Central memory CD8-positive, alpha-beta T cell (primary cell): Measurements from ENCODE around the gene ZNF225.
A peak's percentile ranks its signal among the peaks of the same experiment; 100 is the strongest.
"Not testable (repeated sequence)": the region's sequence is repeated elsewhere in the genome, so short reads cannot be mapped to it uniquely, and the experiment has no call there.

Source experiments
- ATAC-seq: fragments of 150-1000 bp; cut with Tn5 transposase; replicated peaks from 2 replicates; pipeline ENCODE4 v1.10.0; 2022; ENCODE audit warnings: mild to moderate bottlenecking, moderate FRiP score, moderate number of reproducible peaks; ENCODE audit not compliant: poor library complexity, severe bottlenecking; ENCODE audit errors: extremely low read depth
- DNase-seq, 2 donors: peaks; one replicate each; pipeline ENCODE4 v3.0.0; 2021; ENCODE audit warnings: low spot score in 2 of 2
- H3K27ac Mint-ChIP-seq: one replicate; pipeline ENCODE4 v1.8.0; 2022; ENCODE audit warnings: low read depth, mild to moderate bottlenecking, moderate library complexity, mixed read lengths
- H3K27me3 Mint-ChIP-seq: one replicate; pipeline ENCODE4 v1.8.0; 2022; ENCODE audit warnings: mixed read lengths
- H3K36me3 Mint-ChIP-seq: one replicate; pipeline ENCODE4 v1.8.0; 2022; ENCODE audit warnings: mild to moderate bottlenecking, moderate library complexity, mixed read lengths; ENCODE audit not compliant: insufficient read depth
- H3K4me1 Mint-ChIP-seq: one replicate; pipeline ENCODE4 v1.8.0; 2022; ENCODE audit warnings: mixed read lengths
- H3K4me3 Mint-ChIP-seq: one replicate; pipeline ENCODE4 v1.8.0; 2022; ENCODE audit warnings: mild to moderate bottlenecking, moderate library complexity, mixed read lengths
- H3K9me3 Mint-ChIP-seq: one replicate; pipeline ENCODE4 v1.8.0; 2022; ENCODE audit warnings: mixed read lengths

Gene ZNF225

DNA sequence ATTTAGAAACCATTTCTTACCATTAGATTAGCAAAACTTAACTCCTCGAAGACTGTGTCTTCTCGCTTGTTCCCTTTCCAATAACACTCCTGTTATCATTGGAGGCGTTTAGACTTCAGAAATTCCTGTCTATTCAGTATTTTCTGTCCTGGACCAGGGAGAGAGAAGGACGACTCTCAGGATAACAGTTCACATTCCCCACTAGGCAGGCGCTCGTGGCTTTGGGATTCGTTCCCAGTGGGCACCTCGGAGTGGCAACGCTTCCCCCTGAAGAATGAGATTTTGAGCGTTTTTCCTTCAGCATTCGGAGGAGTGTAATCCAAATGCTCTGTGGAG, 429 bp upstream of the ZNF225 start:
- DNase-seq, result no peak
- peak overlapping the region; percentile 98 for H3K4me3 Mint-ChIP-seq
- H3K27ac Mint-ChIP-seq, result peak overlapping the region; percentile 85
- peaks cover 21% of the 10 kb centered on the region for H3K9me3 Mint-ChIP-seq
- peaks cover 17% of the 10 kb centered on the region for H3K36me3 Mint-ChIP-seq
- peaks cover 30% of the 10 kb centered on the region for H3K4me1 Mint-ChIP-seq
- no peaks in the 10 kb centered on the region for H3K27me3 Mint-ChIP-seq
- no peak for ATAC-seq

DNA sequence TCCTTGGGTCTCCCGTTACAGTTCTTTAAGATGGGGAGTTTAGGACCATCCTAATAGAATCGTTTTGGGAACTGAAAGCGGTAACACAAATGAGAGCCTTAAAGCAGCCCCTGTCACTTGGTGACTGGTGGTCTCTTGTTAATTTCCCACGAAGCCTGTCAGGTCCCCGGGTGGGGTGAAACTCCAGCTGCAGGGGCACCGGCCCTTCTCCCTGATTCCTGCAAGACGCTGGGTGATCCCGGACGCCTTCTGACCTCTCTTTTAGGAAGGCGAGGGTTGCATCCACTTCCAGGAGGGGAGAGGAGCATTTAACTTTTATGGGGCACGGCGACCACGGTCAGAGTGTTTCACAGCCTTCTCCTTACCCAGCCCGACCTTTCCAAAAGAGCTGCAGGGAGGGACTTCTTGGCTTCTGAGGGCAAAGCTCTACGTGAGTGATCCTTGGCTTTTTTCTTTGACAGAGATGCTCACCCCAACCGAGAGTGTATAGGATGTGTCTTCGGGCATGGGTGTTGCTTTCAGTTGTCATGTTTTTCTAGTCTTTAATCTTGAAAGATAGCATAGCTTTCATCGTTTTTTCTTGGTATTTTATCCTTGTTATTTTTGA, 688 bp downstream of the ZNF225 start:
- peak; percentile 24 for ATAC-seq
- peak overlapping the region; percentile 85 for H3K27ac Mint-ChIP-seq
- no peak for DNase-seq
- H3K36me3 Mint-ChIP-seq, result peaks cover 24% of the 10 kb centered on the region
- peaks cover 18% of the 10 kb centered on the region for H3K9me3 Mint-ChIP-seq
- H3K4me1 Mint-ChIP-seq, result peaks cover 30% of the 10 kb centered on the region
- peak overlapping the region; percentile 98 for H3K4me3 Mint-ChIP-seq
- H3K27me3 Mint-ChIP-seq, result no peaks in the 10 kb centered on the region

DNA sequence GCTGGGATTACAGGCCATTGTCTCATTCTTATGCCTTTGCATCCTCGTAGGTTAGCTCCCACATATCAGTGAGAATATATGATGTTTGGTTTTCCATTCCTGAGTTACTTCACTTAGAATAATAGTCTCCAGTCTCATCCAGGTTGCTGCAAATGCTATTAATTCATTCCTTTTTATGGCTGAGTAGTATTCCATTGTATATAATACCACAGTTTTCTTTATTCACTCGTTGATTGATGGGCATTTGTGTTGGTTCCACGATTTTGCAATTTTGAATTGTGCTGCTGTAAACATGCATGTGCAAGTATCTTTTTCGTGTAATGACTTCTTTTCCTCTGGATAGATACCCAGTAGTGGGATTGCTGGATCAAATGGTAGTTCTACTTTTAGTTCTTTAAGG, 8.0 kb downstream of the ZNF225 start:
- not testable (repeated sequence) for H3K27ac Mint-ChIP-seq, H3K27me3 Mint-ChIP-seq, DNase-seq, ATAC-seq, H3K4me3 Mint-ChIP-seq
- Mint-ChIP-seq H3K36me3 (peaks cover 60% of the 10 kb centered on the region), H3K4me1 (peaks cover 13% of the 10 kb centered on the region), H3K9me3 (peaks cover 26% of the 10 kb centered on the region)

DNA sequence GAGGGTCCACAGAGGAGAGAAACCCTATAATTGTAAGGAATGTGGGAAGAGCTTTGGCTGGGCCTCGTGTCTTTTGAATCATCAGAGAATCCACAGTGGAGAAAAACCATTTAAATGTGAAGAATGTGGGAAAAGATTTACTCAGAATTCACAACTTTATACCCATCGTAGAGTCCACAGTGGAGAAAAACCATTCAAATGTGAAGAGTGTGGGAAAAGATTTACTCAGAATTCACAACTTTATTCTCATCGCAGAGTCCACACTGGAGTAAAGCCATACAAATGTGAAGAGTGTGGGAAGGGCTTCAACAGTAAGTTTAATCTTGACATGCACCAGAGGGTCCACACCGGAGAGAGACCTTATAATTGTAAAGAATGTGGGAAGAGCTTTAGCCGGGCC, 18.8 kb downstream of the ZNF225 start:
- Mint-ChIP-seq H3K36me3 (peaks cover 23% of the 10 kb centered on the region), H3K4me3 (no peak overlapping the region), H3K27me3 (no peaks in the 10 kb centered on the region), H3K4me1 (no peaks in the 10 kb centered on the region), H3K27ac (no peak overlapping the region), H3K9me3 (no peaks in the 10 kb centered on the region)
- ATAC-seq, result no peak
- DNase-seq, result no peak

DNA sequence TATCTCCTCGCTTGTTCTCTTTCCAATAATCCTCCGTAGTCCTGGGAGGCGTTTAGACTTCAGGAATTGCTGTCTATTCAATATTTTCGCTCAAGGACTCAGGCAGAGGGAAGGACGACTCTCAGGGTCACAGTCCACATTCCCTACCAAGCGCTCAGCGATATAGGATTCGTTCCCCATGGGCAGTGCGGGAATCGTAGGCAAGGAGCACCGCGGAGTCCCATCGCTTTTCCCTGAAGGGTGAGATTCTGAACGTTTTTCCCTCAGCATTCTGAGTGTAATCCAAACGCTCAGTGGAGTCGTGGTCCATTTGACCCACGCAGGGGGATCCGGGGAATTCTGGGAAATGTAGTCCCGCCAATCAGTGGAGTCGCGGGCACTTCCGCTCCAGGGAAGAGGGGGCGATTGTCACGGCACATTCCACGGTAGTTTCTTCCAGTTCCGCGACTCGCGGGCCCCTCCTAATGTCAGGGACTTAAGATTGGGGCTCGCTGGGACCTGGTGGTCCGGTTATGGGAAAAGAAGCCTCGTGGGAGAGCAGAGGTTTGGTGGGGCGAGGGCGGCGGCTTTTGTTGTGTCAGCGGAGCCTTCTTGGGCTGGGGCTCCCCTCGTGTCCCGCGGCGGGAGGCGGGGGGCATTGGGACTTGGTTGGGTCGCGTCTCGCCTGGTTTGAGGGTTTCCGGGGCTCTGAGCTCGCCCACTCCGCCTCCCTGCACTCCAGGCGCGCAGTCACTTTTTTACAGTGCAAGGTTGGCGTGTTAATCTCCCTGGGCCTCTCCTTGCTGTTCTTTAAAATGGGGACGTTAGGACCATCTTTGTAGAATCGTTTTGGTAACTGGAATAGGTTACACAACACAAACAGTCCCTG, 28.2 kb downstream of the ZNF225 start, which contains the start of gene ZNF234:
TSS of gene ZNF234 (plus strand) at position 364 of the 868 bp plus-strand sequence. CDS start 3,079 bp downstream, outside the sequence.
- H3K9me3 Mint-ChIP-seq, result no peaks in the 10 kb centered on the region
- H3K27me3 Mint-ChIP-seq, result no peaks in the 10 kb centered on the region
- peak within 1 kb of the TSS; percentile 93 for H3K4me3 Mint-ChIP-seq
- H3K36me3 Mint-ChIP-seq, result peaks cover 6% of the 10 kb centered on the region
- H3K4me1 Mint-ChIP-seq, result peaks cover 9% of the 10 kb centered on the region
- H3K27ac Mint-ChIP-seq, result peak within 1 kb of the TSS; percentile 91
- DNase-seq (peak; percentile 27 to 34), ATAC-seq (peak; percentile 68)

DNA sequence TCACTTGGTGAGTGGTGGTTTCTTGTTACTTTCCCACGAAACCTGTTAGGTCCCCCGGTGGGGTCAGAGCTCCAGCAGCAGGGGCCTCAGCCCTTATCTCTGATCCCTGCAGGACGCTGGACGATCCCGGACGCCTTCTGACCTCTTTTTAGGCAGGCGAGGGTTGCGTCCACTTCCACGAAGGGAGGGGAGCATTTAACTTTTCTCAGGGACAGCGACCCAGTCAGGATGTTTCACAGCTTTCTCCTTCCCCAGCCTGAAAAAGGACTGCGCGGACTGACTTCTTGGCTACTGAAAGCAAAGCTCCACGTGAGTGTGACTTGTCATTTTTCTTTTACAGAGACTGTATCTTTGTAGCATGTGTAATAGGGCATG, 28.8 kb downstream of the ZNF225 start:
- Mint-ChIP-seq H3K4me3 (peak overlapping the region; percentile 93), H3K27me3 (no peaks in the 10 kb centered on the region), H3K27ac (peak overlapping the region; percentile 91), H3K4me1 (peaks cover 9% of the 10 kb centered on the region), H3K9me3 (no peaks in the 10 kb centered on the region), H3K36me3 (peaks cover 8% of the 10 kb centered on the region)
- DNase-seq (no peak), ATAC-seq (no peak)

DNA sequence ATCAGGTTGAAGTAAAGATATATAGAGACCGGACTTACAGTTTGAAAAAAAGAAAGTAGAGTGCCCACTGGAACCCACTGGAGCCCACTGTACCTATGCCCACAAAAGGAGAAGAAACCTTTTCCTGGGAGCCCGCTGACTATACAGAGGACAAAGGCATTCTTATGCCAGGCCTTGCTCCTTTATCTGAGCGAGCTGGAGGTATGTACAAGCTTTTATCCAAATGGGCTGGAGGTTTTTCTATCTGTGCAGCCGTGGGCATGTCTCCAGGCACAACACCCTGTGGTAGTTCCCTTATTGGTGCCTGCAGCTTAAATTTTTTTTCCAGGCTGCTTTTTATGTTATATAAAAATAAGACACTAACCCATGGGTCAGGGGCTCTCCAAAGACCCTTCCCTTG, 36.6 kb downstream of the ZNF225 start:
- H3K4me1 Mint-ChIP-seq, result no peaks in the 10 kb centered on the region
- no peak overlapping the region for H3K27ac Mint-ChIP-seq
- ATAC-seq, result no peak
- DNase-seq, result no peak
- H3K36me3 Mint-ChIP-seq, result peaks cover 29% of the 10 kb centered on the region
- no peak overlapping the region for H3K4me3 Mint-ChIP-seq
- H3K9me3 Mint-ChIP-seq, result peaks cover 19% of the 10 kb centered on the region
- H3K27me3 Mint-ChIP-seq, result no peaks in the 10 kb centered on the region

DNA sequence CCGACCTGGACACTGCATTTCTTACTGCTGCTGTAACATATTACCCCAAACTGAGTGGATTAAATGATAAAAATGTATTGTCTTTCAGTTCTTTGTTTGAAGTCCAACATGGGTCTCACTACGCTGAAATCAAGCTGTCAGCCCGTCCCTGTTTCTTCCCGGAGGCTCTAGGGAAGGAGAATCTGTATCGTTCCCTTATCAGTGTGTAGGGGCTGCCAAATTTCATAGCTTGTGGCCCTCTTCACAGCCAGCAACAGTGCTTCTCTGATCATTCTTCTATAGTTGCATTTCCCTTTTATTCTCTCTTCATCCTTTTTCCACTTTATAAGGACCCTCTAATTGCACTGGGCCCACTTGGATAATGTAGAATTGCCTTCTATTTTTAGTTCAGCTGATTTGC, 38.3 kb downstream of the ZNF225 start:
- peaks cover 24% of the 10 kb centered on the region for H3K9me3 Mint-ChIP-seq
- H3K36me3 Mint-ChIP-seq, result peaks cover 32% of the 10 kb centered on the region
- H3K4me1 Mint-ChIP-seq, result no peaks in the 10 kb centered on the region
- ATAC-seq, result no peak
- DNase-seq, result no peak
- no peak overlapping the region for H3K27ac Mint-ChIP-seq
- H3K4me3 Mint-ChIP-seq, result no peak overlapping the region
- no peaks in the 10 kb centered on the region for H3K27me3 Mint-ChIP-seq

DNA sequence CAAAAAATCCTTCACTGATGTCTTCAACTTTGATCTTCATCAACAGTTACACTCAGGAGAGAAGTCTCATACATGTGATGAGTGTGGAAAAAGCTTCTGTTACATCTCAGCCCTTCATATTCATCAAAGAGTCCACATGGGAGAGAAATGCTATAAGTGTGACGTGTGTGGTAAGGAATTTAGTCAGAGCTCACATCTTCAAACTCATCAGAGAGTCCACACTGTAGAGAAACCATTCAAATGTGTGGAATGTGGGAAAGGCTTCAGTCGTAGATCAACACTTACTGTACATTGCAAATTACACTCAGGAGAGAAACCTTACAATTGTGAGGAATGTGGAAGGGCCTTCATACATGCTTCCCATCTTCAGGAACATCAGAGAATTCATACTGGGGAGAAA, 43.3 kb downstream of the ZNF225 start:
- H3K27ac Mint-ChIP-seq, result no peak overlapping the region
- peaks cover 25% of the 10 kb centered on the region for H3K36me3 Mint-ChIP-seq
- ATAC-seq (no peak), DNase-seq (no peak)
- H3K4me3 Mint-ChIP-seq, result no peak overlapping the region
- peaks cover 37% of the 10 kb centered on the region for H3K9me3 Mint-ChIP-seq
- no peaks in the 10 kb centered on the region for H3K4me1 Mint-ChIP-seq
- no peaks in the 10 kb centered on the region for H3K27me3 Mint-ChIP-seq

DNA sequence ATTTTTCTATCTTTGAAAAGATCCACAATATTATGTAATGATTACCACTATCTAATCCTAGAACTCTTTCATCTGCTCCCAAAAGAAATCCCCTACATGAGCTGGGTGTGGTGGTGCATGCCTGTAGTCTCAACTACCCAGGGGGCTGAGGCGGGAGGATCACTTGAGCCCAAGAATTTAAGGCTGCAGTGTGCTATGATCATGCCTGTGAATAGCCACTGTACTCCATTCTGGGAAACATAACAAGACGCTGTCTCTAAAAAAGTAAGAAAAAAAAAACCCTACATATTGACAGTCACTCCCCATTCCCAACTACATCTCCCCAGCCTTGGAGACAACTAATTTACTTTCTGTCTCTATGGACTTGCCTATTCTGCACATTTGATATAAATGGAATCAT, 50.6 kb downstream of the ZNF225 start:
- peaks cover 17% of the 10 kb centered on the region for H3K9me3 Mint-ChIP-seq
- peaks cover 17% of the 10 kb centered on the region for H3K36me3 Mint-ChIP-seq
- no peak overlapping the region for H3K4me3 Mint-ChIP-seq
- no peak overlapping the region for H3K27ac Mint-ChIP-seq
- DNase-seq (no peak), ATAC-seq (no peak)
- H3K27me3 Mint-ChIP-seq, result no peaks in the 10 kb centered on the region
- H3K4me1 Mint-ChIP-seq, result peaks cover 25% of the 10 kb centered on the region

DNA sequence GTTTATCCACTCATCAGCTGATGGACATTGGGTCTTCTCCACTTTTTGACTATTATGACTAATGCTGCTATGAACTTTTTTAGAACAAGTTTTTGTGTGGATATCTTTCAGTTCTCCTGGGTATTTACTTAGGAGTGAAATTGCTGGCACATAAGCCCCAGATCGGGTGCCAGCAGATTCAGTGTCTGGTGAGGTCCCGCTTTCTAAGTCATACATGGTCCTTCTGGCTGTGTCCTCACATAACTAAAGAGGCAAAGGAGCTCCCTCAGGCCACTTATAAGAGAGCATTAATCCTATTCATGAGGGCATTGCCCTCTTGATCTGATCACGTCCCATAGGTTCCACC, 51.1 kb downstream of the ZNF225 start:
- peaks cover 25% of the 10 kb centered on the region for H3K4me1 Mint-ChIP-seq
- no peak for ATAC-seq
- peak overlapping the region; percentile 98 for H3K27ac Mint-ChIP-seq
- peaks cover 17% of the 10 kb centered on the region for H3K9me3 Mint-ChIP-seq
- no peaks in the 10 kb centered on the region for H3K27me3 Mint-ChIP-seq
- H3K36me3 Mint-ChIP-seq, result peaks cover 19% of the 10 kb centered on the region
- DNase-seq, result no peak
- peak overlapping the region; percentile 99 for H3K4me3 Mint-ChIP-seq

DNA sequence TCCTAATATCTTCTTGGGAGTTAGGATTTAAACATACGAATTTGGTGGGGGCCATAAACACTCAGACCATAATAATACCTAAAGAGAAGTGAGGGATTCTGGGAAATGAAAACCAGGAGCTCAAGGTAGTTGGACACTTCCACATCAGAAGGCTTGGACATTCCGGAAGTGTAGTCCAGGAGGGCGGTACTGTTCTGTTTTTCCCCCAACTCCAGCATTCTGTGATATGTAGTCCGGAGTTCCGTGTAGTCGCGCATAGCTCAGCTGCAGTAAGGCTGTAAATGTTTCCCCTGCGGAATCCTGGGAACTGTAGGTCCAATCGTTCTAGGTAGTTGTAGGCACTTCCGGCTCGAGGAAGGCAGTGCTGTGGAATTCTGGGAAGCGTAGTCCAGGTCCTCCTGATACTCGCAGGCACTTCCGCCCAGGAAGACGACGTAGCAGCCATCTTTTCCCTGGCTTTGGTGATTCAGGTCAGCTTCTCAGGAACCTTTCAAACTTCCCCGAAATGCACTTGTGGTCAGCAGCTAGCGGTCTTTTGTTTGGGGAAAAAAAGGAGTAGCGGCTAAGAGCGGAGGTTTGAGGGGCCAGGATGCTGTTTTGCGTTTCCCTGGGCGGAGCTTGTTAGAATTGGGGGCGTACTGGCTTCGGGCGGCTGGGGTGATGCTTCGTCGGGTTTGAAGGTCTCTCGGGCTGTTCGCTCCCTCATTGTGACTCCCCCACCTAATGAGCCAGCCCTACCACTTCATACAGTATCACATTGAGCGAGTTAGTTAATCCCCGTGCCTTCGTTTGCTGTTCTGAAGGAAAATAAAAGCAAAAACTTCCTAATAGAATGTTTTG, 51.7 kb downstream of the ZNF225 start, which contains the start of gene ZNF226:
TSS of gene ZNF226 (plus strand) at position 428 of the 840 bp plus-strand sequence. CDS start 4,981 bp downstream, outside the sequence.
- peaks cover 25% of the 10 kb centered on the region for H3K4me1 Mint-ChIP-seq
- H3K9me3 Mint-ChIP-seq, result peaks cover 17% of the 10 kb centered on the region
- peak within 1 kb of the TSS; percentile 99 for H3K4me3 Mint-ChIP-seq
- ATAC-seq, result peak; percentile 96
- H3K27ac Mint-ChIP-seq, result peak within 1 kb of the TSS; percentile 98
- peak; percentile 51 to 68 for DNase-seq
- peaks cover 25% of the 10 kb centered on the region for H3K36me3 Mint-ChIP-seq
- H3K27me3 Mint-ChIP-seq, result no peaks in the 10 kb centered on the region
